SK-N-SH treated with all-trans-retinoic acid at 6 μM for 48 hours (cell line): ENCODE results near the gene JSRP1.

Experiments used
- ARNTL ChIP-seq: fragments of 450-650 bp; formaldehyde crosslinking; IDR thresholded peaks from 2 replicates; pipeline ENCODE4 v1.5.0; 2020; ENCODE audit warnings: low read depth, mild to moderate bottlenecking, moderate library complexity, borderline replicate concordance
- BACH2 ChIP-seq: fragments of 250-450 bp; sonication (Bioruptor Pico); IDR thresholded peaks from 2 replicates; pipeline ENCODE4 v1.9.0; 2021; ENCODE audit warnings: mild to moderate bottlenecking, borderline replicate concordance
- GLIS3 ChIP-seq: fragments of 250-450 bp; sonication (Bioruptor Pico); IDR thresholded peaks from 2 replicates; pipeline ENCODE4 v1.5.0; 2020; ENCODE audit warnings: mild to moderate bottlenecking, moderate library complexity
- OSR1 ChIP-seq: fragments of 250-450 bp; sonication (Bioruptor Pico); IDR thresholded peaks from 2 replicates; pipeline ENCODE4 v1.8.0; 2022; ENCODE audit warnings: moderate library complexity, mild to moderate bottlenecking, inconsistent platforms
- SNAI2 ChIP-seq: fragments of 250-450 bp; sonication (Bioruptor Pico); IDR thresholded peaks from 2 replicates; pipeline ENCODE4 v1.5.0; 2020; ENCODE audit warnings: mild to moderate bottlenecking, moderate library complexity
- TCF4 ChIP-seq: fragments of 250-450 bp; sonication (Bioruptor Pico); IDR thresholded peaks from 2 replicates; pipeline ENCODE4 v1.8.0; 2021; ENCODE audit warnings: mild to moderate bottlenecking, moderate library complexity, borderline replicate concordance
- ZFP3 ChIP-seq: fragments of 250-450 bp; sonication (Bioruptor Pico); IDR thresholded peaks from 2 replicates; pipeline ENCODE4 v1.5.0; 2020; ENCODE audit warnings: mild to moderate bottlenecking, moderate library complexity
- ZFP30 ChIP-seq: fragments of 450-650 bp; formaldehyde crosslinking; IDR thresholded peaks from 2 replicates; pipeline ENCODE4 v1.5.0; 2022; ENCODE audit warnings: mild to moderate bottlenecking, moderate library complexity
- ZNF565 ChIP-seq: fragments of 450-650 bp; formaldehyde crosslinking; conservative IDR thresholded peaks from 2 replicates; pipeline ENCODE4 v1.5.0; 2020; ENCODE audit warnings: low read depth, mild to moderate bottlenecking, moderate library complexity
- ZNF70 ChIP-seq: fragments of 450-650 bp; formaldehyde crosslinking; IDR thresholded peaks from 2 replicates; pipeline ENCODE4 v1.5.0; 2020; ENCODE audit warnings: mild to moderate bottlenecking, moderate library complexity
- TF ChIP-seq, protein P1 (sequence below): fragments of 250-450 bp; sonication (Bioruptor Pico); IDR thresholded peaks from 2 replicates; pipeline ENCODE4 v1.5.0; 2020; ENCODE audit warnings: mild to moderate bottlenecking, moderate library complexity
- TF ChIP-seq, protein P2 (sequence below): fragments of 250-450 bp; sonication (Bioruptor Pico); IDR thresholded peaks from 2 replicates; pipeline ENCODE4 v1.8.0; 2020; ENCODE audit warnings: mild to moderate bottlenecking, moderate library complexity, borderline replicate concordance
- TF ChIP-seq, protein P3 (sequence below): fragments of 250-450 bp; sonication (Bioruptor Pico); IDR thresholded peaks from 2 replicates; pipeline ENCODE4 v1.8.0; 2021; ENCODE audit warnings: low read depth, mild to moderate bottlenecking, moderate library complexity, borderline replicate concordance
- TF ChIP-seq, protein P4 (sequence below): fragments of 250-450 bp; sonication (Bioruptor Pico); IDR thresholded peaks from 2 replicates; pipeline ENCODE4 v1.5.1; 2021; ENCODE audit warnings: mild to moderate bottlenecking, moderate library complexity

DNA sequence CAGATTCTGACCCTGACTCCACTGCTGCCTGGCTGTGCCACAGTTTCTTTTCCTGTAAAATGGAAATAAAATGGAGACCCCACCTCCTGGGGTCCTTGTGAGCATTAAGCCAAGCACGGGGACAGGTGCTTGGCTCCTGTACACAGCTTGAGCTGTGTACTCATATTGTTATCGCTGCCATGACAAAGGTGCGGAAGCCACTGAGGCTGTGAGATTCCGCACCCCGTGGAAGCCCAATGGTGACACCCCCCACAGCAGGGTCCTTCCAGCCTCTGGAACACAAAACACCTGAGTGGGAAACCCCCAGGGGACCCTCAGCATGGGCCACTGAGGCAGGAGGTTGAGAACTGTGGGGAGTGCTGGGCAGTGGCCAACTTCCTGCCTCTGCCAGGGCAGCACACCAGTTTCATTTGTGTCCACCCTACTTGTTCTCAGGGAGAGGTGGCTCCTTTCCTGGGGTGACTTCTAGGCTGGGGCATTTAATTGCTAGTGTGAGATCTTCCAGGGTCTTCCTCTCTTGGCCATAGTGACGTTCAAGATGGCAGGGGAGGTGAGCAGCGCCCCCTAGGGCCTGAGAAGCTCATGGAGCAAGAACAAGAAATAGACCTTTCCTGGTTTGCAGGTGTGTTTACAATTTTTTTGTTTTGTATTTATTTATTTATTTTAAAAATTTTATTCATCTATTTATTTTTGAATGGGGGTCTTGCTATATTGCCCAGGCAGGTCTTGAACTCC, 5.4 kb upstream of the JSRP1 start:
- TF ChIP-seq ZNF70 (no peak), ZFP3 (CRISPR knock-in tag) (no peak), ZFP30 (no peak), BACH2 (CRISPR knock-in tag) (no peak), GLIS3 (CRISPR knock-in tag) (no peak), ARNTL (CRISPR knock-in tag) (no peak), TCF4 (CRISPR knock-in tag) (no peak), ZNF565 (CRISPR knock-in tag) (no peak), OSR1 (no peak), SNAI2 (CRISPR knock-in tag) (no peak)
- TF ChIP-seq, protein P1, sequence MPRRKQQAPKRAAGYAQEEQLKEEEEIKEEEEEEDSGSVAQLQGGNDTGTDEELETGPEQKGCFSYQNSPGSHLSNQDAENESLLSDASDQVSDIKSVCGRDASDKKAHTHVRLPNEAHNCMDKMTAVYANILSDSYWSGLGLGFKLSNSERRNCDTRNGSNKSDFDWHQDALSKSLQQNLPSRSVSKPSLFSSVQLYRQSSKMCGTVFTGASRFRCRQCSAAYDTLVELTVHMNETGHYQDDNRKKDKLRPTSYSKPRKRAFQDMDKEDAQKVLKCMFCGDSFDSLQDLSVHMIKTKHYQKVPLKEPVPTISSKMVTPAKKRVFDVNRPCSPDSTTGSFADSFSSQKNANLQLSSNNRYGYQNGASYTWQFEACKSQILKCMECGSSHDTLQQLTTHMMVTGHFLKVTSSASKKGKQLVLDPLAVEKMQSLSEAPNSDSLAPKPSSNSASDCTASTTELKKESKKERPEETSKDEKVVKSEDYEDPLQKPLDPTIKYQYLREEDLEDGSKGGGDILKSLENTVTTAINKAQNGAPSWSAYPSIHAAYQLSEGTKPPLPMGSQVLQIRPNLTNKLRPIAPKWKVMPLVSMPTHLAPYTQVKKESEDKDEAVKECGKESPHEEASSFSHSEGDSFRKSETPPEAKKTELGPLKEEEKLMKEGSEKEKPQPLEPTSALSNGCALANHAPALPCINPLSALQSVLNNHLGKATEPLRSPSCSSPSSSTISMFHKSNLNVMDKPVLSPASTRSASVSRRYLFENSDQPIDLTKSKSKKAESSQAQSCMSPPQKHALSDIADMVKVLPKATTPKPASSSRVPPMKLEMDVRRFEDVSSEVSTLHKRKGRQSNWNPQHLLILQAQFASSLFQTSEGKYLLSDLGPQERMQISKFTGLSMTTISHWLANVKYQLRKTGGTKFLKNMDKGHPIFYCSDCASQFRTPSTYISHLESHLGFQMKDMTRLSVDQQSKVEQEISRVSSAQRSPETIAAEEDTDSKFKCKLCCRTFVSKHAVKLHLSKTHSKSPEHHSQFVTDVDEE: no peak
- TF ChIP-seq, protein P2, sequence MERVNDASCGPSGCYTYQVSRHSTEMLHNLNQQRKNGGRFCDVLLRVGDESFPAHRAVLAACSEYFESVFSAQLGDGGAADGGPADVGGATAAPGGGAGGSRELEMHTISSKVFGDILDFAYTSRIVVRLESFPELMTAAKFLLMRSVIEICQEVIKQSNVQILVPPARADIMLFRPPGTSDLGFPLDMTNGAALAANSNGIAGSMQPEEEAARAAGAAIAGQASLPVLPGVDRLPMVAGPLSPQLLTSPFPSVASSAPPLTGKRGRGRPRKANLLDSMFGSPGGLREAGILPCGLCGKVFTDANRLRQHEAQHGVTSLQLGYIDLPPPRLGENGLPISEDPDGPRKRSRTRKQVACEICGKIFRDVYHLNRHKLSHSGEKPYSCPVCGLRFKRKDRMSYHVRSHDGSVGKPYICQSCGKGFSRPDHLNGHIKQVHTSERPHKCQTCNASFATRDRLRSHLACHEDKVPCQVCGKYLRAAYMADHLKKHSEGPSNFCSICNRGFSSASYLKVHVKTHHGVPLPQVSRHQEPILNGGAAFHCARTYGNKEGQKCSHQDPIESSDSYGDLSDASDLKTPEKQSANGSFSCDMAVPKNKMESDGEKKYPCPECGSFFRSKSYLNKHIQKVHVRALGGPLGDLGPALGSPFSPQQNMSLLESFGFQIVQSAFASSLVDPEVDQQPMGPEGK (CRISPR knock-in tag): no peak
- TF ChIP-seq, protein P3, sequence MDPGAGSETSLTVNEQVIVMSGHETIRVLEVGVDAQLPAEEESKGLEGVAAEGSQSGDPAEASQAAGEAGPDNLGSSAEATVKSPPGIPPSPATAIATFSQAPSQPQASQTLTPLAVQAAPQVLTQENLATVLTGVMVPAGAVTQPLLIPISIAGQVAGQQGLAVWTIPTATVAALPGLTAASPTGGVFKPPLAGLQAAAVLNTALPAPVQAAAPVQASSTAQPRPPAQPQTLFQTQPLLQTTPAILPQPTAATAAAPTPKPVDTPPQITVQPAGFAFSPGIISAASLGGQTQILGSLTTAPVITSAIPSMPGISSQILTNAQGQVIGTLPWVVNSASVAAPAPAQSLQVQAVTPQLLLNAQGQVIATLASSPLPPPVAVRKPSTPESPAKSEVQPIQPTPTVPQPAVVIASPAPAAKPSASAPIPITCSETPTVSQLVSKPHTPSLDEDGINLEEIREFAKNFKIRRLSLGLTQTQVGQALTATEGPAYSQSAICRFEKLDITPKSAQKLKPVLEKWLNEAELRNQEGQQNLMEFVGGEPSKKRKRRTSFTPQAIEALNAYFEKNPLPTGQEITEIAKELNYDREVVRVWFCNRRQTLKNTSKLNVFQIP (CRISPR knock-in tag): no peak
- TF ChIP-seq, protein P4, sequence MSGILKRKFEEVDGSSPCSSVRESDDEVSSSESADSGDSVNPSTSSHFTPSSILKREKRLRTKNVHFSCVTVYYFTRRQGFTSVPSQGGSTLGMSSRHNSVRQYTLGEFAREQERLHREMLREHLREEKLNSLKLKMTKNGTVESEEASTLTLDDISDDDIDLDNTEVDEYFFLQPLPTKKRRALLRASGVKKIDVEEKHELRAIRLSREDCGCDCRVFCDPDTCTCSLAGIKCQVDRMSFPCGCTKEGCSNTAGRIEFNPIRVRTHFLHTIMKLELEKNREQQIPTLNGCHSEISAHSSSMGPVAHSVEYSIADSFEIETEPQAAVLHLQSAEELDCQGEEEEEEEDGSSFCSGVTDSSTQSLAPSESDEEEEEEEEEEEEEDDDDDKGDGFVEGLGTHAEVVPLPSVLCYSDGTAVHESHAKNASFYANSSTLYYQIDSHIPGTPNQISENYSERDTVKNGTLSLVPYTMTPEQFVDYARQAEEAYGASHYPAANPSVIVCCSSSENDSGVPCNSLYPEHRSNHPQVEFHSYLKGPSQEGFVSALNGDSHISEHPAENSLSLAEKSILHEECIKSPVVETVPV (CRISPR knock-in tag): no peak
